Osteoblast (primary cell): ENCODE measurements around the gene FURIN. TPM values are rescaled to one million over a fixed set of nuclear protein-coding genes. Genes with fewer than 3 reads are reported as not detected.
A peak's percentile ranks its signal among the peaks of the same experiment; 100 is the strongest.

Experiments used
- DNase-seq: peaks from one replicate; pipeline ENCODE4 v3.0.0; 2011; ENCODE audit warnings: low spot score, mixed read lengths; ENCODE audit not compliant: insufficient read length; ENCODE audit errors: missing footprints
- H2AFZ ChIP-seq: 2 replicates; pipeline ENCODE4 v1.6.0; 2011; ENCODE audit warnings: mild to moderate bottlenecking, low read length
- H3K27ac ChIP-seq: 2 replicates; pipeline ENCODE4 v1.5.1; 2011; ENCODE audit warnings: mild to moderate bottlenecking, low read depth, low read length, moderate library complexity
- H3K27me3 ChIP-seq: 2 replicates; pipeline ENCODE4 v1.6.0; 2012; ENCODE audit warnings: mild to moderate bottlenecking, control low read depth, inconsistent platforms, low read length, moderate library complexity; ENCODE audit not compliant: insufficient read depth
- H3K36me3 ChIP-seq: 2 replicates; pipeline ENCODE4 v1.5.1; 2011; ENCODE audit warnings: mild to moderate bottlenecking, low read length, control low read depth, moderate library complexity; ENCODE audit not compliant: insufficient read depth
- H3K4me1 ChIP-seq: 2 replicates; pipeline ENCODE4 v1.5.1; 2011; ENCODE audit warnings: mild to moderate bottlenecking, low read length, control low read depth, moderate library complexity; ENCODE audit not compliant: insufficient read depth
- H3K4me2 ChIP-seq: 2 replicates; pipeline ENCODE4 v1.6.0; 2011; ENCODE audit warnings: mild to moderate bottlenecking, low read length; ENCODE audit not compliant: insufficient read depth
- H3K4me3 ChIP-seq: fragments of 200-600 bp; sonication (generic); 3 replicates; pipeline ENCODE4 v1.5.1; 2012; ENCODE audit warnings: mild to moderate bottlenecking, low read length, inconsistent platforms; ENCODE audit not compliant: insufficient read depth
- H3K79me2 ChIP-seq: 2 replicates; pipeline ENCODE4 v1.6.0; 2012; ENCODE audit warnings: mild to moderate bottlenecking, low read length, control low read depth, inconsistent platforms; ENCODE audit not compliant: insufficient read depth
- H3K9me3 ChIP-seq: 2 replicates; pipeline ENCODE4 v1.5.1; 2011; ENCODE audit warnings: low read depth, low read length, control low read depth
- H4K20me1 ChIP-seq: 2 replicates; pipeline ENCODE4 v1.6.0; 2012; ENCODE audit warnings: mild to moderate bottlenecking, low read length, control low read depth; ENCODE audit not compliant: insufficient read depth
- CTCF ChIP-seq: IDR thresholded peaks from 2 replicates; pipeline ENCODE4 v1.5.1; 2011; ENCODE audit warnings: mild to moderate bottlenecking, low read depth, low read length, moderate library complexity; ENCODE audit errors: extremely low read depth
- total RNA-seq: library from RNA; depleted of rRNA; stranded (reverse); fragments of >200 nt; gene quantifications from 2 replicates; pipeline ENCODE4 v1.2.3, GENCODE V29; 2012

The FURIN gene
- total RNA-seq, 1 donor = 39.1 TPM

GRCh38 chr15:90866161-90866715 is 2.1 kb upstream of the FURIN start:
- no peak for TF ChIP-seq CTCF
- Histone ChIP-seq H3K27me3 (no peaks in the 10 kb centered on the region), H4K20me1 (no peaks in the 10 kb centered on the region), H3K79me2 (peaks cover 10% of the 10 kb centered on the region), H3K4me1 (peaks cover 33% of the 10 kb centered on the region), H3K9me3 (no peaks in the 10 kb centered on the region), H3K4me2 (no peak overlapping the region), H3K4me3 (no peak overlapping the region), H3K27ac (no peak overlapping the region), H3K36me3 (no peaks in the 10 kb centered on the region), H2AFZ (no peak overlapping the region)
- DNase-seq = no peak

GRCh38 chr15:90866800-90867199 is 1.6 kb upstream of the FURIN start:
- TF ChIP-seq CTCF = no peak
- Histone ChIP-seq H2AFZ (no peak overlapping the region), H3K4me3 (no peak overlapping the region), H3K4me2 (no peak overlapping the region), H3K27me3 (no peaks in the 10 kb centered on the region), H3K9me3 (no peaks in the 10 kb centered on the region), H3K27ac (no peak overlapping the region), H4K20me1 (no peaks in the 10 kb centered on the region), H3K36me3 (no peaks in the 10 kb centered on the region), H3K4me1 (peaks cover 33% of the 10 kb centered on the region), H3K79me2 (peaks cover 12% of the 10 kb centered on the region)
- DNase-seq = no peak

GRCh38 chr15:90869140-90869541 is 753 bp downstream of the FURIN start:
- Histone ChIP-seq H2AFZ (no peak overlapping the region), H3K4me2 (peak overlapping the region; percentile 90)

More at GRCh38 chr15:90869140-90869541, 753 bp downstream of the FURIN start:
- DNase-seq = no peak
- H3K36me3 ChIP-seq = no peaks in the 10 kb centered on the region
- no peak for TF ChIP-seq CTCF
- H3K9me3 ChIP-seq = no peaks in the 10 kb centered on the region
- H3K4me3 ChIP-seq = no peak overlapping the region
- H3K27ac ChIP-seq = peak overlapping the region; percentile 83
- peaks cover 45% of the 10 kb centered on the region for H3K4me1 ChIP-seq
- peaks cover 12% of the 10 kb centered on the region for H4K20me1 ChIP-seq
- H3K79me2 ChIP-seq = peaks cover 35% of the 10 kb centered on the region
- no peaks in the 10 kb centered on the region for H3K27me3 ChIP-seq
